A549 treated with ZK216348 at 1 μM for 4 hours (cell line): ENCODE data around the gene ODF4. TPM values are rescaled to one million over a fixed set of nuclear protein-coding genes. Genes with fewer than 3 reads are reported as not detected.

ENCODE experiments used
- total RNA-seq: library from RNA; stranded (reverse); fragments of 200-300 nt; extraction: Qiagen RNA extraction; gene quantifications from 5 replicates; pipeline ENCODE4 v1.2.3, GENCODE V29; 2022; ENCODE audit warnings: low read depth

Gene ODF4, protein sequence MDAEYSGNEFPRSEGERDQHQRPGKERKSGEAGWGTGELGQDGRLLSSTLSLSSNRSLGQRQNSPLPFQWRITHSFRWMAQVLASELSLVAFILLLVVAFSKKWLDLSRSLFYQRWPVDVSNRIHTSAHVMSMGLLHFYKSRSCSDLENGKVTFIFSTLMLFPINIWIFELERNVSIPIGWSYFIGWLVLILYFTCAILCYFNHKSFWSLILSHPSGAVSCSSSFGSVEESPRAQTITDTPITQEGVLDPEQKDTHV
- not detected in 5 replicates for total RNA-seq

DNA sequence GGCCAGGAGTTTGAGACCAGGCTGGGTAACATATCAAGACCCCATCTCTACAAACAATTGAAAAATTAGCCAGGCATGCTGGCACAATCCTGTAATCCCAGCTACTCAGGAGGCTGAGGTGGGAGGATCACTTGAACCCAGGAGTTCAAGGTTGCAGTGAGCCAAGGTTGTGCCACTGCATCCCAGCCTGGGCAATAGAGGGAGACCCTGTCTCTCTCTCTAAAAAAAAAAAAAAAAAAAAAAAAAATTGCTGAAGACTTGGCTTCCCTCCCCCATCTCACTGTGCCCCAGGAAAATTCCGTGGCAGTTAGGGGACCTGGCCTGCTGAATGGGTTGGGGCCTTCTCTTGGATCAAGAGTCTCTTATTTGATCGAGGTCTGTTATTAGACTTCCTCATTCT lies at the start of gene ODF4:
Gene ODF4 (plus strand): TSS at position 301 of the 400 bp plus-strand sequence. CDS start 212 bp downstream, outside the sequence.

GRCh38 chr17:8376271-8377067 lies 36.8 kb downstream of the ODF4 start, which contains the start of gene KRABD2:
TSS of gene KRABD2 (minus strand) at chr17:8376704.

GRCh38 chr17:8383143-8383822 lies 43.6 kb downstream of the ODF4 start, which contains the start of gene RPL26:
TSS of gene RPL26 (minus strand) at chr17:8383193. CDS start at chr17:8382310, 883 bp downstream.

Other genes starting within 250 kb of the ODF4 start
- 5.6 to 9.2 TPM (median 8.1 TPM) in 5 replicates for gene ALOXE3, start 221.3 kb upstream of the ODF4 start, total RNA-seq
- 1.1 to 5.5 TPM (median 4.0 TPM) in 5 replicates for gene HES7, start 215.7 kb upstream of the ODF4 start, total RNA-seq
- 26.4 to 39.3 TPM (median 37.0 TPM) in 5 replicates for gene PER1, start 187.4 kb upstream of the ODF4 start, total RNA-seq
- gene VAMP2, start 176.9 kb upstream of the ODF4 start, total RNA-seq: 27.1 to 33.9 TPM (median 29.7 TPM) in 5 replicates
- 15.1 to 23.5 TPM (median 21.6 TPM) in 5 replicates for gene TMEM107, start 163.5 kb upstream of the ODF4 start, total RNA-seq
- gene BORCS6, start 149.7 kb upstream of the ODF4 start, total RNA-seq: 4.3 to 9.6 TPM (median 8.8 TPM) in 5 replicates
- 144 to 164 TPM (median 152 TPM) in 5 replicates for gene AURKB, start 129.3 kb upstream of the ODF4 start, total RNA-seq
- 13.3 to 21.2 TPM (median 15.6 TPM) in 5 replicates for gene CTC1, start 91.8 kb upstream of the ODF4 start, total RNA-seq
- gene PFAS, start 90.6 kb upstream of the ODF4 start, total RNA-seq: 25.9 to 60.8 TPM (median 51.2 TPM) in 5 replicates
- 36.3 to 46.3 TPM (median 43.7 TPM) in 5 replicates for gene RANGRF, start 51.2 kb upstream of the ODF4 start, total RNA-seq
- 5.3 to 9.0 TPM (median 7.2 TPM) in 5 replicates for gene SLC25A35, start 44.4 kb upstream of the ODF4 start, total RNA-seq
- gene ARHGEF15, start 29.6 kb upstream of the ODF4 start, total RNA-seq: not detected in 5 replicates
- 3,373 to 4,858 TPM (median 3,831 TPM) in 5 replicates for gene RPL26, start 43.4 kb downstream of the ODF4 start, total RNA-seq
- not detected in 5 replicates for gene RNF222, start 58.0 kb downstream of the ODF4 start, total RNA-seq
- 56.2 to 70.7 TPM (median 64.4 TPM) in 5 replicates for gene NDEL1, start 96.0 kb downstream of the ODF4 start, total RNA-seq